Measurements from ENCODE around the gene NYAP1.
A peak's percentile ranks its signal among the peaks of the same experiment; 100 is the strongest.
"Not testable (repeated sequence)": the region's sequence is repeated elsewhere in the genome, so short reads cannot be mapped to it uniquely, and the experiment has no call there.

The NYAP1 gene

GRCh38 chr7:100513212-100513810 is 29.6 kb downstream of the NYAP1 start:
- DNase-seq (ENCODE audit: low read depth in 2 of 2): no peak

DNA sequence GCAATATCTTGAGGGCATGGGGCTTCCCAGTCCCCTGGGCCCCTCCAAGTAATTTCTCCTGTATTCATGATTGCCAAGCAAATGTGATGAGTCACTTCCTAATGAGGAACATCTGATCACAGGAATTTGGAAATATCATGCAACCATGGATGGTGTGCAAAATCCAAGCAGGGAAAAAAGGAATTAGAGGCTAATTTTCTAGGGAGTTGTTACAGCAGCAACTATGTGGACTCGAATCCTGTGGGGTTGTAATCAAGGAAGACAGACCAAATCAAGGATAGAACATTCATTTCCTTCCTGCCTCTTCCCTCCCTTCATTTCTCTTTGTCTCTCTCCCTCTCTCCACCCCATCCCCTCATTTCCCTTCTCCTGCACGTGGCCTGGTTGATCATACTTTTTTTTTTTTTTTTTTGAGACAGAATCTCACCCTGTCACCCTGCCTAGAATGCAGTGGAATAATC is 31.4 kb downstream of the NYAP1 start:
- no peak for DNase-seq (ENCODE audit: low read depth in 2 of 2)

- no peak for DNase-seq (ENCODE audit: low read depth in 2 of 2)
Measured at GRCh38 chr7:100516135-100516812, 32.5 kb downstream of the NYAP1 start.

DNA sequence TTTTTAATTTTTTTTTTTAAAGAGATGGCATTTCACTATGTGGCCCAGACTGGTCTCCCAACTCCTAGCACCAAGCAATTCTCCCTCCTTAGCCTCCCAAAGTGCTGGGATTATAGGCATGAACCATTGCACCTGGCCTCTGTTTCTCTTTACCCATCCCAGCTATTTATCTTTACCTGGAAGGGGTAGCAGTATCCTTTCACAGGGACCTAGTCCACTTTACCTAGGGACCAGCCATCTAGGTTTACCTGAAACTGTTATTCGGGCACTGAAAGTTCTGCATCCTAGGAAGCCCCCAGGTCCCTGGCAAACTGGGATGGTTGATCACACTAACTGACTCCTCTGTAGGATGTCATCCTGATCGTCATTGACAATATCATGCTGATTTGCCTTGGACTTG is 33.6 kb downstream of the NYAP1 start:
- no peak for DNase-seq (ENCODE audit: low read depth in 2 of 2)

DNA sequence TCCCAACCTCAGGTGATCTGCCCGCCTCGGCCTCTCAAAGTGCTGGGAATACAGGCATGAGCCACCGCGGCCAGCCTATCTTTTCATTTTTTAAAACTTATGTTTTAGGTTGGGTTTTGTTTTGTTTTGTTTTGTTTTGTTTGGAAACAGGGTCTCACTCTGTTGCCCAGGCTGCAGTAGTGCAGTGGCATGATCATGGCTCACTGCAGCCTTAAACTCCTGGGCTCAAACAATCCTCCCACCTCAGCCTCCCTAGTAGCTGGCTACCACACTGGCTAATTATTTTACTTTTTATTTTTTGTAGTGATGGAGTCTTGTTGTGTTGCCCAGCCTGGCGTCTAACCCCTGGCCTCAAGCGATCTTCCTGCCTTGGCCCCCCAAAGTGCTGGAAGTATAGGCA is 35.9 kb downstream of the NYAP1 start:
- DNase-seq (ENCODE audit: low read depth in 2 of 2): no peak

DNA sequence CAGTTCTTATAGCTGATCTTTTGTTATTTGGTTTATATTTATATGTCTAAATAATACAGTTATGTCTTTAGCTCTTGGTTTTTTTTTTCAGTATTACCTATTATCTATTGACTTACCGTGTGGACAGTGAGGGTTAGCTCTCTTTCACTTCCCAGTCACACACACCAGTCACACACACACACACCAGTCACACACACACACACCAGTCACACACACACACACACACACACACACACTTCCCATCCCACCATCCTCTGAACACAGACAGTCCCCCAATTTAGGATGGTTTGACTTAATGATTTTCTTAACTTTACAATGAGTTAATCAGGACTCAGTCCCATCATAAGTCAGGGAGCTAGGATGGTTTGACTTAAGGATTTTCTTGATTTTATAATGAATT is 36.4 kb downstream of the NYAP1 start:
- DNase-seq (ENCODE audit: low read depth in 2 of 2): no peak

- no peak for DNase-seq (ENCODE audit: low read depth in 2 of 2)
Measured at GRCh38 chr7:100521076-100521475, 37.3 kb downstream of the NYAP1 start.

GRCh38 chr7:100521909-100522593 is 38.3 kb downstream of the NYAP1 start:
- not testable (repeated sequence) for DNase-seq (ENCODE audit: low read depth in 2 of 2)

DNA sequence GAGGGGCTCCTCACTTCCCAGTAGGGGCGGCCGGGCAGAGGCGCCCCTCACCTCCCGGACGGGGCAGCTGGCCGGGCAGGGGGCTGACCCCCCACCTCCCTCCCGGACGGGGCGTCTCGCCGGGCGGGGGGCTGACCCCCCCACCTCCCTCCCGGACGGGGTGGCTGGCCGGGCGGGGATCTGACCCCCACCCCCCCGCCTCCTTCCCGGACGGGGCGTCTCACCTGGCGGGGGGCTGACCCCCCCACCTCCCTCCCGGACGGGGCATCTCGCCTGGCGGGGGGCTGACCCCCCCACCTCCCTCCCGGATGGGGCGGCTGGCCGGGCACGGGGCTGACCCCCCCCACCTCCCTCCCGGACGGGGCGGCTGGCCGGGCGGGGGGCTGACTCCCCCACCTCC is 39.5 kb downstream of the NYAP1 start:
- not testable (repeated sequence) for DNase-seq (ENCODE audit: low read depth in 2 of 2)

- not testable (repeated sequence) for DNase-seq (ENCODE audit: low read depth in 2 of 2)
Measured at GRCh38 chr7:100528108-100528866, 44.6 kb downstream of the NYAP1 start.

GRCh38 chr7:100532165-100533022 is 48.7 kb downstream of the NYAP1 start:
- DNase-seq (ENCODE audit: low read depth in 2 of 2): no peak

GRCh38 chr7:100535982-100536381 is 52.3 kb downstream of the NYAP1 start:
- not testable (repeated sequence) for DNase-seq (ENCODE audit: low read depth in 2 of 2)

GRCh38 chr7:100536695-100537094 is 53.0 kb downstream of the NYAP1 start:
- DNase-seq (ENCODE audit: low read depth in 2 of 2): not testable (repeated sequence)

- DNase-seq (ENCODE audit: low read depth in 2 of 2): no peak
Measured at GRCh38 chr7:100538348-100538653, 54.6 kb downstream of the NYAP1 start.

GRCh38 chr7:100538654-100539435 is 55.1 kb downstream of the NYAP1 start, which contains the start of gene AGFG2:
Gene AGFG2, plus strand, starts transcription at chr7:100539203. Its CDS starts 144 bp downstream, at chr7:100539347.
- DNase-seq (ENCODE audit: low read depth in 2 of 2): peak; percentile 100

DNA sequence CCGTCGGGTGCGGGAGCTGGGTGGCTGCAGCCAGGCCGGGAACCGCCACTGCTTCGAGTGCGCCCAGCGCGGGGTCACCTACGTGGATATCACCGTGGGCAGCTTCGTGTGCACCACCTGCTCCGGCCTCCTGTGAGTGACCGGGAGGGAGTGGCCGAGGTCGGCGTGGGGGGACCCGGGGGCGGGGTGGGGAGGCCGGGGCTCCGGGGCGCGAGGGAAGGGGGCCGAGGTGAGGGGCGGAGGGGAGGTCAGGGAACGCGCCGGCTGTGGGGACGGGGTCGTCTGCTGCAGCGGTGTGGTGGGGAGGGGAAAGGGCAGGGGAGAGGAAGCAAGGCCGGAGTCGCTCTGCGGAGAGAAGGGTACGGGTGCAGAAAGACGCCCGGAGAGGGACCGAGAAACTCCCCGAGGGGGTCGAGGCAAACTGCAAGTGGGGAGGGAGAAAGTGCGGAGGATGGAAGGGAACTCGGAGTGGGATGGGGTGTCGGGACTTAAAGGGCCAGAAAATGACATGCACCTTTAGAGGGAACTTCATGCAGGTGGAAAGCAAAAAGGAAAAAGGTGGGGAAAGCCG is 55.8 kb downstream of the NYAP1 start:
- DNase-seq (ENCODE audit: low read depth in 2 of 2): no peak

DNA sequence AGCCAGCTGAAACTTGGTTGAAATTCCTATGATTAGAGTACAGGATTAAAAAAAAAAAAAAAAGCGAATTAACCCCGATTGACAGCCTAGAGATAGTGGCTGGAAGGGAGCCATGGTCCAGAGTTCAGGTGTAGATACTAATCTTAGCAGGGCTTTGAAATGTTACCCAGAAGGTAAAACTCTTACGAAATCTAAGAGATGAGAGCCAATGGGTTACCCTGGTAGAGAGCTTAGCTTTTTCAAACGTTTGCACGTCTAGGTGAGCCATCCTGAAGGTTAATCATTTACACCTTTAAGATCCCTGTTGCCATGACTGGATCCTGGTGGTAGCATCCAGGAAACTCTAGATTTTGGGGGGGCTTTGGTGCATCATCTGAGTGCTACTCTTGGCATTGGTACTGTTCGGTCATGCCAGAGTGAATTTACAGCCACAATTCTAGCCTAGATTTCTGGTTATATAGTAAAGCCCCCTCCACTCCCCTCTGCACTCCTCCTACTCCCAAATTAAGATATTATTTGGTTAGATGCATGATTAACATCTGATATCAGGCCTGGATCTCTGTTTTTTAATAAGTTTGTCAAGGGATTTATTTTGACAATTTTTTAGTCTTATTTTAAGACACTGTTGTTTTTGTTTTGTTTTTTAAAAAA is 56.5 kb downstream of the NYAP1 start:
- no peak for DNase-seq (ENCODE audit: low read depth in 2 of 2)

DNA sequence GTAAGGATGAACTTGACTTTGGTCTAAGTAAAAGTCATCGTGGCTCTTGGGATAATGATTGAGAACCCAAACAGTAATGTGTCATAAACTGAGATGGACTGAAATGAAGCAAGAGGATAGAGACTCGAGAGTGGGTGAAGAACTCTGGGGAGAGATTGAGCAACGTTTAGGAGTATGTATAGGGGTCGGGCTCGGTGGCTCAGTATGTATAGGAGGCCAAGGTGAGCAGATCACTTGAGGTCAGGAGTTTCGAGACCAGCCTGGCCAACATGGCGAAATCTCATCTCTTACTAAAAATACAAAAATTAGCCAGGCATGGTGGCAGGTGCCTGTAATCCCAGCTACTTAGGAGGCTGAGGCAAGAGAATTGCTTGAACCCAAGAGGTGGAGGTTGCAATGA is 57.6 kb downstream of the NYAP1 start:
- not testable (repeated sequence) for DNase-seq (ENCODE audit: low read depth in 2 of 2)

DNA sequence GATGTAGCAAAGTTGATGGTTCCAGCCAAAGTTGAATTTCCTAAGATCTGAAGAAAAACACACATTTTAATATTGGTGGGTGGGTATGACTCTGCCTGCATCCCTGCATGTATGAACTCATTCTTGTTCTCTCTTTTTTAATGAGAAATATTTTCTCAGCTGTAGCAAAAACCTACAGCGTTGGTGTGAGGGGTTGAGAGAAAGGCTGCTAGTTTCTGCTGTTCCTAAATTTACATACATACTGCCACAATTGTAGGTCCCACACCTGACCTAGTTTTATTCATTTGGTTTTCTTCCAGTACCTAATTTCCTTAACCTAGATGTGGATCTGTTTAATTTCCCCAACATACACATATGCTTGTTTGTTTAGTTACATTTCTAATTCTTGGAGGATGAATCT is 59.9 kb downstream of the NYAP1 start:
- no peak for DNase-seq (ENCODE audit: low read depth in 2 of 2)

- no peak for DNase-seq (ENCODE audit: low read depth in 2 of 2)
Measured at GRCh38 chr7:100544386-100544785, 60.7 kb downstream of the NYAP1 start.
